ENCODE measurements around the gene IL1R1.

DNA sequence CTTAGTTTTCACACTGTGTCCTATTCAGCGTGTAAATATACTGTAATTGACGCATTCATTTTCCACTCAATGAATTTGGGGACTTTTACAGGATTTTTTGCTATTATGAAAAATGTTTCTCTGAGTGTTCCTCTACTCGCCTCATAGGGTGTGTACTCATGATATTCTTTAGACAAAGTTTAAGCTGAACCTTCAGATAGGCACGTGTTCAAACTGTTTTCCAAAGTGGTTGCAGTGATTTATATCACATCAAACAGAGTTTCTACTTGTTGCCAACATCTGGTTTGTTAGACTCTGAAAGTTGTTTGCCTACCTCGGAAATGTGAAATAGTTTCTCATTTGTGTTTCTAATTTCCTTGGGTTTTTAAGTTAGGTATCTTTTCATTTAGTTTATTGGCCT lies 46.4 kb upstream of the IL1R1 start:
- TF ChIP-seq, protein P1, sequence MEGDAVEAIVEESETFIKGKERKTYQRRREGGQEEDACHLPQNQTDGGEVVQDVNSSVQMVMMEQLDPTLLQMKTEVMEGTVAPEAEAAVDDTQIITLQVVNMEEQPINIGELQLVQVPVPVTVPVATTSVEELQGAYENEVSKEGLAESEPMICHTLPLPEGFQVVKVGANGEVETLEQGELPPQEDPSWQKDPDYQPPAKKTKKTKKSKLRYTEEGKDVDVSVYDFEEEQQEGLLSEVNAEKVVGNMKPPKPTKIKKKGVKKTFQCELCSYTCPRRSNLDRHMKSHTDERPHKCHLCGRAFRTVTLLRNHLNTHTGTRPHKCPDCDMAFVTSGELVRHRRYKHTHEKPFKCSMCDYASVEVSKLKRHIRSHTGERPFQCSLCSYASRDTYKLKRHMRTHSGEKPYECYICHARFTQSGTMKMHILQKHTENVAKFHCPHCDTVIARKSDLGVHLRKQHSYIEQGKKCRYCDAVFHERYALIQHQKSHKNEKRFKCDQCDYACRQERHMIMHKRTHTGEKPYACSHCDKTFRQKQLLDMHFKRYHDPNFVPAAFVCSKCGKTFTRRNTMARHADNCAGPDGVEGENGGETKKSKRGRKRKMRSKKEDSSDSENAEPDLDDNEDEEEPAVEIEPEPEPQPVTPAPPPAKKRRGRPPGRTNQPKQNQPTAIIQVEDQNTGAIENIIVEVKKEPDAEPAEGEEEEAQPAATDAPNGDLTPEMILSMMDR (IDR thresholded peaks at IDR 0.05): no peak
- TF ChIP-seq POLR2A (IDR thresholded peaks at IDR 0.05; ENCODE audit: low read depth) (no peak), POLR2AphosphoS5 (IDR thresholded peaks at IDR 0.05) (no peak), EP300 (IDR thresholded peaks at IDR 0.05) (no peak)

All from esophagus muscularis mucosa (tissue), 4 donors.